NCI-H128 (cell line): ENCODE measurements around the gene NUP93.
A peak's percentile ranks its signal among the peaks of the same experiment; 100 is the strongest.
"Not testable (repeated sequence)": the region's sequence is repeated elsewhere in the genome, so short reads cannot be mapped to it uniquely, and the experiment has no call there.

Source experiments
- DNase-seq: peaks from one replicate; lab custom pipeline; 2025; ENCODE audit not compliant: unreplicated experiment; lab: John Stamatoyannopoulos, UW

NUP93 gene

GRCh38 chr16:56810954-56811353, 81.0 kb downstream of the NUP93 start:
- DNase-seq: no peak

GRCh38 chr16:56811602-56812001, 81.7 kb downstream of the NUP93 start:
- DNase-seq: not testable (repeated sequence)

- no peak for DNase-seq
Observed at GRCh38 chr16:56812884-56813283, 83.0 kb downstream of the NUP93 start.

- DNase-seq: no peak
Observed at GRCh38 chr16:56814537-56815432, 84.9 kb downstream of the NUP93 start.

- DNase-seq: no peak
Observed at GRCh38 chr16:56815721-56816120, 85.8 kb downstream of the NUP93 start.

GRCh38 chr16:56817056-56817455, 87.1 kb downstream of the NUP93 start:
- DNase-seq: no peak

GRCh38 chr16:56817938-56818337, 88.0 kb downstream of the NUP93 start:
- no peak for DNase-seq

GRCh38 chr16:56823081-56823733, 93.3 kb downstream of the NUP93 start:
- no peak for DNase-seq

- DNase-seq: peak; percentile 2
Observed at GRCh38 chr16:56824331-56824730, 94.4 kb downstream of the NUP93 start.

GRCh38 chr16:56824804-56825203, 94.9 kb downstream of the NUP93 start:
- no peak for DNase-seq

- no peak for DNase-seq
Observed at GRCh38 chr16:56825826-56826225, 95.9 kb downstream of the NUP93 start.

- no peak for DNase-seq
Observed at GRCh38 chr16:56828647-56829046, 98.7 kb downstream of the NUP93 start.

- DNase-seq: no peak
Observed at GRCh38 chr16:56830669-56831068, 100.7 kb downstream of the NUP93 start.

GRCh38 chr16:56832768-56833167, 102.8 kb downstream of the NUP93 start:
- no peak for DNase-seq

GRCh38 chr16:56833243-56833970, 103.5 kb downstream of the NUP93 start:
- DNase-seq: no peak

- no peak for DNase-seq
Observed at GRCh38 chr16:56835320-56835719, 105.4 kb downstream of the NUP93 start.

- DNase-seq: no peak
Observed at GRCh38 chr16:56836410-56837230, 106.7 kb downstream of the NUP93 start.

GRCh38 chr16:56838622-56839337, 108.9 kb downstream of the NUP93 start:
- DNase-seq: no peak

GRCh38 chr16:56841233-56841632, 111.3 kb downstream of the NUP93 start:
- DNase-seq: no peak

- no peak for DNase-seq
Observed at GRCh38 chr16:56841659-56842058, 111.7 kb downstream of the NUP93 start.
